AG09309 (cell line): Measurements from ENCODE around the gene ITGA7.

Experiments used
- DNase-seq: peaks from one replicate; pipeline ENCODE4 v3.0.0-alpha.2; 2010; ENCODE audit warnings: low read depth
- H3K4me3 ChIP-seq: 2 replicates; pipeline ENCODE4 v1.5.1; 2011; ENCODE audit warnings: mild to moderate bottlenecking, low read depth, low read length, moderate library complexity; ENCODE audit not compliant: control insufficient read depth
- CTCF ChIP-seq: IDR thresholded peaks from 2 replicates; pipeline ENCODE4 v1.5.1; 2011; ENCODE audit warnings: mild to moderate bottlenecking, low read depth, low read length, inconsistent platforms; ENCODE audit not compliant: insufficient read depth, control insufficient read depth; ENCODE audit errors: missing control alignments

The ITGA7 gene

GRCh38 chr12:55696141-55696540, 11.6 kb downstream of the ITGA7 start:
- no peak for TF ChIP-seq CTCF
- H3K4me3 ChIP-seq, result no peak overlapping the region

DNA sequence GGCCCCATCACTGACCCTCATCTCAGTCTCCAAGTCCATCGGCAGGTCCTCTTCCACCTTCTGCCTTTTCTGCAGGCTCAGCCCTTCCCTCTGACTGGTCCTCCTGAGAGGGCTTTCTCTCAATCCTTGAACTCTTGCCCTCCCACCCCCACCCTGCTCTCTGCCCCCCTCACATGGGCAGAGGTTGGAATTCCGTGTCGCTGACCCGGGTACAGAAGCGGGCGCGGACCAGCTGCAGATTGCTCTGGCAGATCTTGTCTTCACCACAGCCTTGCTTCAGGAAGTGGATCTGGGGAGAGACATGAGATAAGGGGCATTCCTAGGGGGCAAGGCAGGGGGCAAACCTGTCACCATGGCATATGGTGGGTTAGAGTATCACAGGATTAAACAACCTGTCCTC, 12.4 kb downstream of the ITGA7 start:
- TF ChIP-seq CTCF, result no peak
- no peak overlapping the region for H3K4me3 ChIP-seq
- DNase-seq, result no peak

More at GRCh38 chr12:55696141-55696540, 11.6 kb downstream of the ITGA7 start:
- no peak for DNase-seq

GRCh38 chr12:55694651-55695050, 13.1 kb downstream of the ITGA7 start:
- no peak for DNase-seq
- H3K4me3 ChIP-seq, result no peak overlapping the region
- no peak for TF ChIP-seq CTCF

GRCh38 chr12:55694188-55694515, 13.6 kb downstream of the ITGA7 start:
- H3K4me3 ChIP-seq, result no peak overlapping the region
- no peak for DNase-seq
- no peak for TF ChIP-seq CTCF

DNA sequence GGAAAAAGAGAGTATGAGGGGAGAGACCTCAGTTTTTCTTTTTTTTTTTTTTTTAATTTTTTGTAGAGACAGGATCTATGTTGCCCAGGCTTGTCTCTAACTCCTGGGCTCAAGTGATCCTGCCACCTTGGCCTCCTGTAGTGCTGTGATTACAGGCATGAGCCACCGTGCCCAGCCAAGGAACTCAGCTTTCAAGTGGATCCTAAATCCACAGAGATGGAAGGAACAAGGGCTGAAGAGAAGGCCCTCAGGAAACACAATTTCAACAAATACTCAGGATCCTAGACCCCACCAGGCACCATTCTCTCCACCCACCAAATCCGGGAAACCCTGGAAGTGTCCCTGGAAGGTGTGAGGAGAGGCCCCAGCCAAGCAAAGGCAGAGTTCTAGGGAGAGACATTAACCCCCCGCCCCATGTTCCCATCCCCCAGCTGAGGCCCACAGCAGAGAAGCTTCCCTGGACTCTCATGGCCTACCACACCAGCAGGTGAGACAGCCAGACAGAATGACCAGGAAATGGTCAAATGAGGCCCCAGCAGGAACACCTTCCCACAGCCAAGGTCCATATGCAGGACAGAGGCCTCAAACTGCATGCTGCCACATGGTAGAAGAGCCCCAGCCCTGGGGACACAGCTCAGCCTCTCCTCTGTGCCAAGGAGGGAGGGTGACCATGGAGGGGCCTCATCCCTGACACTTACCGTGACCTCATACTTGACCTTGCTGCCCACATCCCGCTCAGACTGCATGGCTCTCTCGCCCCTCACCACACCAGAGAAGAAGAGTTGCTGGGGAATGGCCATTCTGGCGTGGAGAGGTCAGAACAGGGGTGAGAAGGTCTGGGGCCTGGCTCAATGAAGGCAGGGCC, 14.1 kb downstream of the ITGA7 start:
- no peak for TF ChIP-seq CTCF

DNA sequence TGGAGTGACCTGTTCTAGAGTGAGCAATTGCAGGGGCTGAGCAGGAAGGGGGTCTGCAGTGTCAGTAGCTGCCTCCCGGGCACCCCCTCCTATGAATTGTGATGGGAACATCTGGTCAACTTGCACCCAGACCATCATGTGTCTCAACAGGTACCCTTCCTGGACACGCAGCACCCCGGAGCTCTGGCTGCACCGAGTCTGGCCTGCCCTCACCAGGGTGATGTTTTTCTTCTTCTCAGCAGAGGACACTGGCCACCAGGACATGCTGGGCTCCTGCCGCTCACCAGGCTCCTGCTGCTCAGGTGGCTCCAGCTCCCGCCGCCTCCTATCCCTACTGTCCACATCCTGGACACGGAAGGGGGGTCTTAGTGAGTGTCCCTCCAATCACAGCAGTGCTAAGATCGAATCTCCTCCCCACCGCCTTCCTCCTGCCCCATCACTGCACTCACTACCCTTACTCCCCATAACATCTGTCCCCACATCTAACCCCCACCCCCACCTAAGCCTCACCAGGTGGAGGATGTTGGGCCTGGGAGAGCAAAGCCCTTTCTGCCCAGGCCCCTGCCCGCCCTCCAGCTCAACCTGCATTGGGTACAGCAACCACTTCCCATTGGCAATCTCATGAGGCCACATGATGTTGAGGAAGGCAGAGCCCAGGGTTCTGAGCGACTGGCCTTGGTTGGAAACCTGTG, 14.9 kb downstream of the ITGA7 start:
- TF ChIP-seq CTCF, result no peak
- DNase-seq, result no peak

More for the DNA sequence above, 14.1 kb downstream of the ITGA7 start:
- H3K4me3 ChIP-seq, result no peak overlapping the region
- DNase-seq, result no peak

More for the DNA sequence above, 14.9 kb downstream of the ITGA7 start:
- H3K4me3 ChIP-seq, result no peak overlapping the region
